A673 (cell line): Measurements from ENCODE around the gene CTNNA2.

ENCODE experiments used
- CTCF ChIP-seq: fragments of 300-800, 200-600 bp; sonication (generic); conservative IDR thresholded peaks from 2 replicates; pipeline ENCODE4 v1.5.1; 2017; ENCODE audit warnings: low read depth, mild to moderate bottlenecking, antibody characterized with exemption, low read length, moderate library complexity, mixed read lengths
- EZH2 ChIP-seq: fragments of 200-600 bp; sonication (generic); IDR thresholded peaks from 2 replicates; pipeline ENCODE4 v1.6.1; 2017; ENCODE audit warnings: borderline replicate concordance, low read depth, mild to moderate bottlenecking, mixed read lengths, antibody characterized with exemption, low read length; ENCODE audit not compliant: poor library complexity, severe bottlenecking

GRCh38 chr2:79622508-79622907 lies 109.7 kb downstream of the CTNNA2 start:
- TF ChIP-seq CTCF (no peak), EZH2 (no peak)
